ENCODE results near the gene MAP4K1.

Gene MAP4K1

DNA sequence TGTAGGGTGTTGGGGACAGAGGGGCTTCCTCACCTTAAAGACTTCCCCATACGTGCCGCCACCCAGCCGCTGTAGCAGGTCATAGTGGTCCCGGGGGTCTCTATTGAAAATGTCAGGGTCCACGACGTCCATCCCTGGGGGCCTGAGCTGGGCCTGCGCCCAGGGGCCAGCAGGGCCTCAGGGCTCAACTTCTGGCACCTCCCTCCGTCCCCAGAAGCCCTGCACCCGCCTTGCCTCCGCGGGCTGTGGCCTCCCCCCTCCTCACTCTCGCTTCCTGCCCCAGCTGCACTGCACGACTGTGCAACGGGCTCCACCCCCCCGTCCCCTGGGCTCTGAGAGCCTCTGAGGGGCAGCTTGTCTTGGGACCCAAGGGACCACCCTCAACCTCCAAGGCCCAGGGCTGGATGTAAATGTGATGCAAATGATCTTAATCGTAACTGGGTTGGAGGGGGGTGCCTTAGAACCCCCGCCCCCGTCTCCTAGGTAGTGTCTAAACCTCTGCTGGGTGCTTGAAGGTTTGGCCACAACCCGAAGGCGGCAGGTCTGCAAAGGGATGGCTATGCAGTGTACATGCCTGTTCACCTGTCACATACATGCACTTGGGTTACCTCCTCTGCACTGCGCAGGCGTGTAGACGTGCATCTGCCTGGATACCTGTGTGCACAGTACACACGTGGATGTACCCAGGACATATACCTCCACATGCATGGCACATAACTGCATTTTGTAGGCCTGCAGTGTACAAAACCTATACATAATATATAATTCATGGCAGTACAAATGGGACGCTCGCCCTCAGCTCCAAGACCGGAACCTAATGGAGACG lies at the start of gene MAP4K1:
Gene MAP4K1, minus strand, starts transcription at position 190 of the 826 bp plus-strand sequence. Its CDS starts 58 bp downstream, at position 132.
- peak in 1 of 2 donors; percentile 41 for DNase-seq (ENCODE audit: low read depth in 2 of 2, low spot score in 1 of 2)

DNA sequence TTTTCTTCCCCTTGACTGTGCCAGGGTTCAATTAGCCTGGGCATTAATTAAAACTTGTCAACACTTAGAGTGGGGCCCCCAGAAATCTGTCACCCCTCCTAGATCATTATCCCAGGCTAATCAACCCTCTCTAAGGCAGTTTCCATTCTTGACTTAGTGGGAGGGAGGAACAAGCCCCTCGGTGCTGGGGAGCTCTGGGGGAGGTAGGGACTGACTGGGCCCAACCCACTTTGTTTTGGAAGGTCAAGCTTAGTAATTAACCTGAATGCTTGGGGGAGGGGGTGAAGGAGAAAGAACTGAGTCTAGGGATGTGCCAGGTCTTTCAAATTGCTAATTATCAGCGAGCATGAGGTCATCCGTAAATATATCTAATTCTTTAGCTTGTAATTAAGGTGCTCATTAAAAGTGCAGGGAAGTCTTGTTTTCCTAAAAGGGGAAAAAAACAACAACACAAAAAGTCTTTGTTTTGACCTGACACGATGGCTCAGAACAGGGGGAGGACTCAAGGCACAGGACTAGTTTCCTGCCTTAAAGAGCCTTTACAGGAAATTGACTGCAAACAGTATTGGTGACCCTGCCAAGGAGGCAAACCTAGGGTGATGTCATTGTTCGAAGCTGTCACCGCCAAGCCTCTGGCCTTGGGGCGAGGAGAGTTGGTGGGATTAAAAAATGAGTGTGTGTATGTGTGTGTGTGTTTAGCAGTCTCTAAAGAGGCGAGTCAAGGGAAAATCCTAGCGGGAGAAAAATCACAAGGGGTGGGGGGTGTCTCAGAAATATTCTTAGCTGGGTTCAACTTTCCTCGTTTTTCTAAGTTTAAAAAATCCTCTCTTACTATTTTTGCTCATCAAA lies 49.1 kb upstream of the MAP4K1 start:
- DNase-seq (ENCODE audit: low read depth in 2 of 2, low spot score in 1 of 2): no peak

DNA sequence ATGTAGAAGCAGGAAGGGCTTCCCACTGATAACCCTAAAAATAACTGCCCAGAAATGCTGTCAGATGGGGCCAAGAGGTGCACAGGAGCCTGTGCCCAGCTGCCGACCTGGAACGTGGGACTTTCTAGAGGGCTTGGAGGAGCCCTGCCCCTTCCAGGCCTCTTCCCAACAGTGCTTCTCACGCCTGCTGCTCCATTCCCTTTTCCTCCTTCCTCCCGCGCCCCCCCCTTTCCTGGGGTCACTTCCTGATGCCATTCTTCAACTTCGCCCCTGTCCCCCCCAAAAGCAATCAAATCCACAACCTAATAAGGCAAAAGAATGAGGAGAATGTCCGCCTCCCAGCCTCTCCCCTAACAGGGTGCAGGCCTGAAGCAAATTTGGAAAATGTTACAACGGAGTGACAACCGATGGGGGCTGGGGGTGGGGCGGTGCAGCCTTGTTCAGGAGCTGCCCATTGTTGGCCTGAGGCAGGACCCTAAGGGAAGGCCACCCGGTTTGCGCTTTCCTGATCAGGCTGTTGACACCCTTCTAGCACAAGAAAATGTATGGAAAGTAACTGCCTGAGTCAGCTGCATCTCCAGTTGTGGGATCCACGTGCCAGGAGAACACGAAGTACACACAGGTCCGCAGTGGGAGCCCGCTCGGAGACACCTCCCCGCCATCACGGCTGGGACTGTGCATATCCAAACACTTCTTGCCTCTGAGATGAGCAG lies 48.4 kb upstream of the MAP4K1 start:
- no peak for DNase-seq (ENCODE audit: low read depth in 2 of 2, low spot score in 1 of 2)

DNA sequence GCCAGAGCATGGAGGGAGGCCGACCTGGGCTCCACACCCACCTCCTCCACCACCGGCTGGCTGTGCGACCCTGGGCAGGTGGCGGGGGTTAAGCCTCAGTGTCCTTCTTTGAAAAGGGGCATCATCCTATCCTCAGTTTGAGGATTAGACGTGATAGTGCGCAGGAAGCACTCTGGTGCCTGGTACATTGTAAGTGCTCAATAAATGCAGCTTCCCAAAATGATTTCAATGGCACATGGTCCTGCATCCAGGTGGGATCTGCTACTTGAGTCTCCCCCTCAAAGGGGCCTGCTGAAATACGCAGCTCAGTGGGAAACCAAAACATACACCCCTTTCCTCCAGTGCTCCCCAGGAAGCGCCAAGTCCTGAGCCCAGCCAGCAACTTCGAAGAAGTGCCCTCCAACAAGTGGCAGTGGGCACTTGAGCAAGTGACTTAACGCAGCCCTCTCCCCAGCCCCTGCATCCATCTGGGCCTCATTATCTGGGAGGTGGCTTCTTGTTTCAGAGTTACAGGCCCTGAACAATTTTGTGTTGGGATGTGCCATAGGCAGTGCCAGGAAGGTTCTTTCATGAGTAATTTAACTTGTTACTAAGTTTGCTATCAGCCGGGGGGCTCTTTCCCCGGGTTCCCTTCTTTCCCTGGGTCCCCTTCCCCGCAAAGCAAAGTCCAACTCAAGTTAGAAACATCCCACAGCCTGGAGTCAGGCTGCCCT lies 47.6 kb upstream of the MAP4K1 start:
- DNase-seq (ENCODE audit: low read depth in 2 of 2, low spot score in 1 of 2): no peak

DNA sequence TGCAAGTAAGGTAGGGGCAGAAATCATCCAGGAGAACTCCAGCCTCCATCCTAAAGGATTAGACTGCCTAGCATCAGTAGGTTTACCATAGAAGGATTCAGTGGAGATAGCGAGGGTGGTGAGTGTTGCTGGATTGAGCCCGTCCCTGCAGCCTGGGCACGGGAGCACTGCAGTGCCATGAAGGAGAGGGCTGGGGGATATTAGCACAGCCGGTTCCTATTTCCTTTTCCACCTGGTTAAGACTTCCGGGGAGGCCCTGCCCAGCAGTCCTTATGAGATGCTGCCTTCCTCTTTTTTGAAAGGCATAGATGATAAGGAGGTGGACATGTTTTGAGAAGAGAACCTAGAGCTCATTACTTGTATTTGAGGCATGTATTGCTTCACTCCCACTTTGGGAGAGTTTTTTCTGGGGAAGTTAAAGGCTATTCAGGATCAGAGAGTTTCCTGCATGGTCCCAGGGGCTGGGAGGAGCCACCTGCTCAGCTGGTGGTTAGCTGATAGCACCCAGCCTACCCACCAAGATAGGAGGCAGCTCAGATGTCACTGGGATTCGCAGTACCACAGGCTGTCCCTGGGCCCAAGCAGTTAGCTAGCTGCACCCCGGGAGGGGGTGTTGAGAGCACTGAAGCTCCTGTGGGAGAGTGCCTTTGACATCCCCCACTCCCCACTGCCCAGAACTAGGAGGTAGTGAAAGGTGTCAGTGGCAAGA lies 46.9 kb upstream of the MAP4K1 start:
- no peak for DNase-seq (ENCODE audit: low read depth in 2 of 2, low spot score in 1 of 2)

DNA sequence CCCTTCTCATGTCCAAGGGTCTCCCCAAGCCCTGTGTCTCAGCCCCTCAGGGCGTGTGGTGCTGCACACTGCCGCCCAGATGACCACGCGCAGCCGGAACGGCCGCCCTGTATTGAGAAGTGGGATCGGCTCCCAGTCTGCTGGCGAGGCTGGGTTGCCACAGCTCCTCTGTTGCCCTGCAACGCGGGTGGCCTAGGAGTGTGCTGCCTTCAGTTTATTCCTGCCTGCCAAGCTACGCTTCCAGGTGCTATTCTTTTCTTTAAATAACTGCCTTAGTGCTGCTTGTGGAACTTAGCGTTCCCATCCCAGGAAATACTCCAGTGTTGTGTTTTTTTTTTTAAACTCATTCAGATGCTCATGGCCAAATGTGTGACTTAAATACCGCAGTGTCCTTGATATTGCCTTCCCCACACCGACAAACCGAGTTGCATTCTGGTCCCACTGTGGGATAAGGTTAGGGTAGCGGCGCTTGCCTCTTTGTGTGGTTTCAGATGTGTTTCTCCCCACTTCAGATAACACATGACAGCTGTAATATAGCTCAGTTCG lies 46.3 kb upstream of the MAP4K1 start:
- no peak for DNase-seq (ENCODE audit: low read depth in 2 of 2, low spot score in 1 of 2)

DNA sequence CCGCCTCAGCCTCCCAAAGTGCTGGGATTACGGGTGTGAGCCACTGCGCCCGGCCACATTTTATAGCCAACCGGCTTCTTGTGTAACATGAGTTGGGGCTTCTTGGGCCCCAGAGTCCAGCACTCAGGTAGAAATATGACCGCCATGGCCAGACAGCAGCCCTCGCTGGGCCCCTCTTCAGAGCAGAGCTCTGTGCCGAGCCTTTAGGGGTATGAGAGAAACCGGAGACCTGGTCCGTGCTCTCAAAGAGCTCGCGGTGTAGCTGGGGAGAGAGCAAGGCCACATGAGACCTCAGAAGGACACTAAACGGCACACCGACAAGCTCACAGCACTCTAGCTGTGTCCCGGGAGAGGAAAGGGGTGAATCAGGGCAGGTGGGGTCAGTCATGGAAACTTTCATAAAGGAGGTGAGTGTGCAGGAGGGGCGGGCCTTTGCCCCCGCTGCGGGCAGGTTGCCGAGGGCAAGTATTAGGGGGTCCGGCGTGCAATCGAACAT lies 45.5 kb upstream of the MAP4K1 start:
- no peak for DNase-seq (ENCODE audit: low read depth in 2 of 2, low spot score in 1 of 2)

DNA sequence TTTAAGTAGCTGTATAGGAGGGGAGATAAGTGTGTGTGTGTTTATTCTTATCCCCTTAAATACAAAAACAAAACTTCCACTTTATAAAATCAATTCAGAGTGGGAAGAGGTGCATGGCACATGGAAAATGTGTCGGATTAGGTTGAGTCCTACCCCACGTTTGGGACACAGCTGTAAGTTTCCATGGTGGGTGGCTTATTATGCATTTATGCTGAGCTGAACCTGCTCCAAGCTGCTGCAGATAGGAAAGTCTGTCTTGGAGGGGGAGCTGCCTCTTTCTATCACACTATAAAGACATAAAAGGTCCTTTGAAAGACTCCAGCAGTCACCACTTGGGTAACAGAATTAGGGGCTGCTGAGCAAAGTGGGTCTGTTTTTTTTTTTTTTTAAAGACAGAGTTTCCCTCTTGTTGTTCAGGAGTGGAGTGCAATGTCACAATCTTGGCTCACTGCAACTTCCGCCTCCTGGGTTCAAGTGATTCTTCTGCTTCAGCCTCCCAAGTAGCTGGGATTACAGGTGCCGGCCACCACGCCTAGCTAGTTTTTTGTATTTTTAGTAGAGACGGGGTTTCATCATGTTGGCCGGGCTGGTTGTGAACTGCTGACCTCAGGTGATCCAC lies 44.9 kb upstream of the MAP4K1 start:
- DNase-seq (ENCODE audit: low read depth in 2 of 2, low spot score in 1 of 2): no peak

DNA sequence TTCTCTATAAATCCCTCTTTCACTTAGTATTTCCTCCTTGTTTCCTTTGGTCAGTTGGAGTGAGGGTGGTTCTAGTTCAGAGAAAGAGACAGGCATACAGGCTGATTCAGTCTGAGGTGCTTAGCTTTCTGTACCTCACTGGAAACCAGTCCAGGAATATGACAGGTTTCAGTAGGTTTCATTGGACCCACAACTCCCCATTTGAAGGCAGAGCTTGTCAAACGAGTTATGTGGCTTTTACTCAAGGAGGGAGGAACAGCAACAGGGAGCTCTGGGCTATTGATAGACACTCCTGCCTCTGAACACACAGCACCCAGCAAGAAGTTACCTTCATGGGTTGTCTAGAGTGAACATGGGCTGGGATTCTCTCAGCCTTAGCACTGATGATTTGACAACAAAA lies 44.2 kb upstream of the MAP4K1 start:
- no peak for DNase-seq (ENCODE audit: low read depth in 2 of 2, low spot score in 1 of 2)

DNA sequence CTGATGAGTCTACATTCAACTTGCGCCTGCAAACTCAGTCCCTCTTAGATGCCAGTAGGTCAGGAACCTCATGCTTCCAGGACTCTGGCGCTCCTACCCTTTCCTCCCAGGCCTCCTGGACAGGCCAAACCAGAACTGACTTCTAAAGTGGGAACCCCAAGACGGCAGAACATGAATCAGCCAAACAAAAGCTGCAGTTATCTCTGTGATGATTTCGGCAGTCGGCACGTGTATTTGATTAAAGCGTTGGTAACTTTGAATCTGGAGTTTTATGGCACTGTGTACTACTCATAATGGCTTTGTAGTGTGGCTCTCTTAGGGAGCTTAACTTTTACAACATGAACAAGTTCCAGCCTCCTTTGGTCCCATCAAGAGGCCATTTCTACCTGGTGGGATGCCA lies 43.4 kb upstream of the MAP4K1 start:
- no peak for DNase-seq (ENCODE audit: low read depth in 2 of 2, low spot score in 1 of 2)

DNA sequence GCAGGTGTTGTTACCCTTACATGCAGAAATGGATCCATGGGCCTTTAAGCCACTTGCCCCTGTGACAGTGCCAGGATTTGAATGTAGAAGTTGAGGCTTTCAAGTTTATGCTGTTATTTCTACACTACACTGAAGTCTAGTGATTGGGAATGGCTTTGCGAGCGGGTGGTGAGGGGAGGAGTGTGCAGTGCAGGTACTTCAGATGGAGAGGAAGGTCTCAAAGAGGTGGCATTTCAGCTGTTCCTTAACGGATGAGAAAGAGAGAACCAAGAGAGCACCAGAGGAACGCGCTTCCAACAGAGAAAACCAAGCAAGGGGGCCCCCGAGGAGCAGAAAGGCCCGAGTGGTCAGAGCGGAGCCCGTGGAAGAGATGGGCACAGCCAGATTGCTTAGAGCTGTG lies 43.0 kb upstream of the MAP4K1 start:
- no peak for DNase-seq (ENCODE audit: low read depth in 2 of 2, low spot score in 1 of 2)

DNA sequence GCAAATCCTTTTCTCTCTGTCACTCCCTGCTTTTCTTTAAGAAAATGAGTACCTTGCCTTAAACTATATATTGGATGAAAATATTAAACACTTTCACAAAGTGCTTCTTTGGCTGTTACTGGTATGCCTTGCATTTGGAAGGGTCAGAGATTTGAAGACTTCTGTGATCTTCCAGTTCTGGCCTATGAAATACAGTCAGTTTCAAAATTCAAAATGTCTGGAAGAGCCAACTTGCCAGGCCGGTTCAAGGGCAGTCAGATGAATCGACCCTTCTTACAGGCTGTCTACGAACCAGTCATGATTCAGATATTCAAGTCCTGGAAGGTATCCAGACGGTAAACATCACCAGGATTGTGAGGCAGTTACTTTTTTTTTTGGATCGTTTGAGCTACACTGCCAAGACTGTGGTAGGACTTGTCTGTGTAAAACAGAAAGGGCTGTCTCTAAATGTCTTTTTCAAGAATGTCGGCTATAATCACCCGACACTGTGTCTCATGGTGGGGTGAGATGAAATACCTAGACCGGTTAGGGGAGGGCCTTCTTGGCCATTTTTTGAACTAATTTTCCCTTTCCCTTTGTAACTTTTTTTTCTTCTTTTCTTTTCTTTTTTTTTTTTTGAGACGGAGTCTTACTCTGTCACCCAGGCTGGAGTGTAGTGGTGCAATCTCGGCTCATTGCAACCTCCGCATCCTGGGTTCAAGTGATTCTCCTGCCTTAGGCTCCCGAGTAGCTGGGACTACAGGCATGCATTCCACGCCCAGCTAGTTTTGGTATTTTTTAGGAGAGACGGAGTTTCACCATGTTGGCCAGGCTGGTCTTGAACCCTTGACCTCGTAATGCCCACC lies 40.9 kb upstream of the MAP4K1 start:
- no peak for DNase-seq (ENCODE audit: low read depth in 2 of 2, low spot score in 1 of 2)

DNA sequence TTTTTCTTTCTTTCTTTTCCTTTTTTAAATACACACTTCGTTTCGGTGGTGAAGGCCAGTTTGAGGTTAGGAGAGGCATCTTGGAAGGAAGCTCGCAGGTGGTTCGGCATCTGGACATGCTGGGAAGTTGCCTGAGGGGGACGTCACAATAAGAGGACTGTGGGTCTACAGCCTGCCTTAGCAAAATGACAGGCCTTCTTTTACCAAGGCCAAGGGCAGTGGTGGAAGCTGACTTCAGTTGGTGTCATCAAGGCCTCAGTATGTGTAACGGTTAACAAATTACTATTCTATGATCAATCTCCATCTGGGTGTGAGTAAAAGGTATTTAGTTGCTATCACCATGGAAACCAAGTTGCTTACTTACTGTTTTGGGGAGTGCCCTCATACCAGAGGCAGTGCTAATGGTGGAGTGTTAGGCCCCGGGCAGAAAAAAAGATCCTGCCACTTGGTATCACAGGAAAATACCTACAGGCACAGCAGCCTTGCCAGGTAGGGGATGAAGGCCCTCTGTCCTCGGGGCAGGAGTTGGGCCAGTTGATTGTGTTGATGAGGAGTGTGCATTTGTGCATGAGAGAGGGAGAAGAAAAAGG lies 40.0 kb upstream of the MAP4K1 start:
- no peak for DNase-seq (ENCODE audit: low read depth in 2 of 2, low spot score in 1 of 2)

DNA sequence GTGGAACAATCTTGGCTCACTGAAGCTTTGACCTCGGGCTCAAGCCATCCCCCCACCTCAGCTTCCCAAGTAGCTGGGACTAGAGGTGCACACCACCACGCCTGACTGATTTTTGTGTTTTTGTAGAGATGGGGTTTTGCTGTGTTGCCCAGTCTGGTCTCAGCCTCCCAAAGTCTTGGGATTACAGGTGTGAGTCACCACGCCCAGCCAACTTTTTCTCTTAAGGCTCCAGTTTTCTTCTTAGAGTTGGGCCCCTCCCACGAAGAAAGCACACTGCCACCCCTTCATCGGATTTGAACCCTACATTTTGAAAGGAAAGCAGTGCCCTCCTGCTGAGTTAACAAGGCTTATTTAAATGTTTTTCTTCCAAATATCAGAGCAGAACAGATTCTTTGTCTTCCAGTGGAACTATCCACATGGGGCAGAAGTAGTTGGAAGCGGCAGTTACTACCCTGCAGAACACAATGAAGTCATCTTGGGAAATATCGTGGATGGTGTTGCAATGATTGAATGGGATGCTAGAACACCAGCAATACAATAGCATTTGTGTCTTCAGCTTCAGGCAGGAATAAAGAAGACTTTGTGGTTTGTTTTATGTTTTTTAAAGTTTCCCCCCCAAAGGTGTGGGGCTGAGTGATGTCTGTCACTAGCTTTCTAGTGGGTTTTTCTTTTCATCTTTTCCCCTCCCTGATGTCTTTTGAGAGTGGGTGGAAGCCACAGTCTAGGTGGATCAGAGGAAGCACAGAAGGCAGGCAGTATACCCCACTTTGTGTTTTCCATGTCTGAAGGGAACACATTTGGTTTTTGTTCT lies 38.6 kb upstream of the MAP4K1 start:
- DNase-seq (ENCODE audit: low read depth in 2 of 2, low spot score in 1 of 2): no peak

DNA sequence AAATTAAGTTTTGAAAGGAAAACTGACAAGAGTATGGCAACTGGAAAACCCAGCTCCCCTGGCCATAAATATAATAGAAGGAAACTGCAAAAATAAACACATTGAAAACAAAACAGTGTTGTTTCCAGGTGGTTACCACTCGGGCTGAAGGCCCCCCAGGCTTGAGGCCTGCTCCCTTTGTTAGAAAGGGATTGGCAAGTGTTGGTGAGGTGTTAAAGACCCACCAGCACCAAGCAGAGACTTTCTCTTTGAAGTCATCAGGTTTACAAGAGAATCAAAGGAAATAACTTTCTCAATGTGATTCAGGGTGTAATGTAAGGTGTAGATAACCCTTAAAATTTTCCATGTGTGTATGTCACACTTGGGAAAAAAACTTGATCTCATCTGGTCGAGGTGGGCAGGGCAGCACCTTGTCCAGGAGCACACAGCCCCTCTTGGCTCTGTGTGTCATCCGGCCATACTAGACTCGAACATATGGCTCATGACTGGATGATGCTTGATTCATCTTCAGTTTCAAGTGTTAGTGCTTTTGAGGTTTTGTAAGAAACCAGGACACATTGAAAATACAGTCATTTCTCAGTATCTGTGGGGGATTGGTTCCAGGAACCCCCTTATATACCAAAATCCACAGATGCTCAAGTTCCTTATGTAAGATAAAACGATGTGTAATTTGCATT lies 37.5 kb upstream of the MAP4K1 start:
- no peak for DNase-seq (ENCODE audit: low read depth in 2 of 2, low spot score in 1 of 2)

DNA sequence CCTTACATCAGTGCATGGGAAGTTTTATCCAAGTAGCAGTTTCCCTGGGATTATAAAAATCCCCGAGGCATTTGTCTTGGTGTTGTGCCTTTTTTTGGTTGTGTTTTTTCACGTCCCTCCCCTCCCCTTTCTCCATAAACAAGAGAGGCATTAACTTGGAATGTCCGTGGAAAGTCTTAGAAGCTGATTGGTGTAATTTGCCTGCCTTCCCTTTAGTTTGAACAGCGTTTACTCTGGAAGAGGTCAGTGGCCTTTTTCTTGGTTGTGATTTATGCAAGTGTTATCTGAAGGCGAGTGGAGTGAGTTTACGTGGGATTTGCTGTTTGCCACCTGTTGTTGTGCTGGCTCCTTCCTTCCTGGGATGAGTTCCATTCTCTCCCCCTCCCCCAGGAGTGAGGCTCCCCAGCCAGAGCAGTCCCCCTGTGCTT lies 36.9 kb upstream of the MAP4K1 start:
- no peak for DNase-seq (ENCODE audit: low read depth in 2 of 2, low spot score in 1 of 2)

All from stimulated activated CD8-positive, alpha-beta memory T cell treated with anti-CD3 and anti-CD28 coated beads, Interleukin-4, amount 100 ng/mL, for 1 hour (primary cell).